ENCODE results near the gene SPRY1.

GRCh38 chr4:123430501-123430900 lies 33.9 kb downstream of the SPRY1 start:
- TF ChIP-seq POLR2A (IDR thresholded peaks at IDR 0.05): no peak
- TF ChIP-seq CTCF (IDR thresholded peaks at IDR 0.05): no peak

All from uterus (tissue), 2 donors.